Measurements from ENCODE around the gene MFSD11.

The MFSD11 gene

GRCh38 chr17:76713765-76714164, 24.2 kb upstream of the MFSD11 start:
- Mint-ChIP-seq H3K4me1 (peaks cover 22% of the 10 kb centered on the region), H3K27ac (no peak overlapping the region), H3K27me3 (ENCODE audit: low read depth, poor library complexity) (peaks cover 16% of the 10 kb centered on the region), H3K4me3 (peak overlapping the region; percentile 5), H3K36me3 (ENCODE audit: low read depth) (peaks cover 9% of the 10 kb centered on the region), H3K9me3 (no peaks in the 10 kb centered on the region)
- DNase-seq, result no peak
- TF ChIP-seq CTCF (IDR thresholded peaks at IDR 0.05), result no peak

- peaks cover 14% of the 10 kb centered on the region for H3K36me3 Mint-ChIP-seq (ENCODE audit: low read depth)
- TF ChIP-seq CTCF (IDR thresholded peaks at IDR 0.05), result no peak
- H3K4me3 Mint-ChIP-seq, result no peak overlapping the region
- H3K27ac Mint-ChIP-seq, result no peak overlapping the region
- H3K4me1 Mint-ChIP-seq, result peaks cover 16% of the 10 kb centered on the region
- peaks cover 16% of the 10 kb centered on the region for H3K27me3 Mint-ChIP-seq (ENCODE audit: low read depth, poor library complexity)
- no peak for DNase-seq
- H3K9me3 Mint-ChIP-seq, result no peaks in the 10 kb centered on the region
Observed at GRCh38 chr17:76714336-76714735, 23.6 kb upstream of the MFSD11 start.

- Mint-ChIP-seq H3K36me3 (ENCODE audit: low read depth) (peaks cover 20% of the 10 kb centered on the region), H3K9me3 (no peaks in the 10 kb centered on the region), H3K27me3 (ENCODE audit: low read depth, poor library complexity) (peaks cover 11% of the 10 kb centered on the region), H3K27ac (no peak overlapping the region), H3K4me1 (peaks cover 10% of the 10 kb centered on the region), H3K4me3 (no peak overlapping the region)
- DNase-seq, result peak; percentile 88
- TF ChIP-seq CTCF (IDR thresholded peaks at IDR 0.05), result peak; percentile 89
Observed at GRCh38 chr17:76714822-76715495, 23.0 kb upstream of the MFSD11 start.

- Mint-ChIP-seq H3K4me1 (peaks cover 8% of the 10 kb centered on the region), H3K27ac (no peak overlapping the region), H3K27me3 (ENCODE audit: low read depth, poor library complexity) (peaks cover 9% of the 10 kb centered on the region), H3K36me3 (ENCODE audit: low read depth) (peaks cover 25% of the 10 kb centered on the region), H3K4me3 (no peak overlapping the region), H3K9me3 (no peaks in the 10 kb centered on the region)
- TF ChIP-seq CTCF (IDR thresholded peaks at IDR 0.05), result no peak
- DNase-seq, result no peak
Observed at GRCh38 chr17:76715496-76715830, 22.5 kb upstream of the MFSD11 start.

- DNase-seq, result no peak
- no peak overlapping the region for H3K4me3 Mint-ChIP-seq
- H3K9me3 Mint-ChIP-seq, result no peaks in the 10 kb centered on the region
- H3K27ac Mint-ChIP-seq, result no peak overlapping the region
- H3K4me1 Mint-ChIP-seq, result peaks cover 5% of the 10 kb centered on the region
- peaks cover 6% of the 10 kb centered on the region for H3K27me3 Mint-ChIP-seq (ENCODE audit: low read depth, poor library complexity)
- H3K36me3 Mint-ChIP-seq (ENCODE audit: low read depth), result peaks cover 33% of the 10 kb centered on the region
- TF ChIP-seq CTCF (IDR thresholded peaks at IDR 0.05), result no peak
Observed at GRCh38 chr17:76716146-76716838, 21.6 kb upstream of the MFSD11 start.

- DNase-seq, result no peak
- H3K4me3 Mint-ChIP-seq, result no peak overlapping the region
- TF ChIP-seq CTCF (IDR thresholded peaks at IDR 0.05), result no peak
- H3K27me3 Mint-ChIP-seq (ENCODE audit: low read depth, poor library complexity), result peaks cover 2% of the 10 kb centered on the region
- no peak overlapping the region for H3K27ac Mint-ChIP-seq
- peaks cover 38% of the 10 kb centered on the region for H3K36me3 Mint-ChIP-seq (ENCODE audit: low read depth)
- no peaks in the 10 kb centered on the region for H3K9me3 Mint-ChIP-seq
- no peaks in the 10 kb centered on the region for H3K4me1 Mint-ChIP-seq
Observed at GRCh38 chr17:76716839-76717215, 21.1 kb upstream of the MFSD11 start.

Data from nephron progenitor cell (in vitro differentiated cells).